HK-2 (cell line): Measurements from ENCODE around the gene CDKN2B-AS1.
"Not testable (repeated sequence)": the region's sequence is repeated elsewhere in the genome, so short reads cannot be mapped to it uniquely, and the experiment has no call there.

Experiments
- DNase-seq: peaks from one replicate; pipeline ENCODE4 v3.0.0-alpha.2; 2018; ENCODE audit not compliant: unreplicated experiment

The CDKN2B-AS1 gene

DNA sequence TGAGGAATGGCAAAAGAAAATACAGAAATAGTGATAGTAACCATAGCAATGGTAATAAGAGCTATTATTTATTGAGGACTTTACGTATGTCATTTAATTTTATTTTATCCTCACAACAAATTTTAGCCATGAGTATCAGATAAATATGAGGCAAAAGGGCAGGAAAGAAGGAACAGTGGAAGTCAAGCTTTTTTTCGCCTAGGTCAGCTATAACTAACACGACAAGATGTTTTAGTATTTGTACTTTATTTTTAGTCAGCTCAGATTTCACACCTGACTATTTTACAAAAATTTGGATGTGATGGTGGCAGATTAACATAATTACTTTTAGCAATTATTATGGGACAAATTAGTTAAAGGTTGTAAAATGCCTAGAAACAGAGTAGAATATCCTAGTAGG is 49.3 kb downstream of the CDKN2B-AS1 start:
- no peak for DNase-seq

DNA sequence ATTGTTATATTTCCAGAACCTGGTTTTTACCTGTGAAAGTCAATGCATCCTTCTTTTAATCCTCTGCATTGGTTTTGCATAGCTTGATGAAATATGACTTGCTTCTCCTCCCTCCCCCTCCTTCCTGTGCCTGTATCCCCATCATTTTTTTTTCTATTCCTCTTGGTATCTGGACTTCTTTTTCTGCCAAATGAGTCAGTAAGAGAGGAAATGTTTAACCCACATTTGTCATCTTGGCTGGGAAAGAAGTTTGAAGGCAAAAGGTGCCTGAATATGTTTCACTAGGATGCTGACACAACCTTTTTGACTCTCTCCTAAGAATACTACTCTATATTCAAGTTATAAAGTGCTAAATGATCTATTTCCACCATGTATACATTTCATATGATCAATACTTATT is 50.0 kb downstream of the CDKN2B-AS1 start:
- no peak for DNase-seq

DNA sequence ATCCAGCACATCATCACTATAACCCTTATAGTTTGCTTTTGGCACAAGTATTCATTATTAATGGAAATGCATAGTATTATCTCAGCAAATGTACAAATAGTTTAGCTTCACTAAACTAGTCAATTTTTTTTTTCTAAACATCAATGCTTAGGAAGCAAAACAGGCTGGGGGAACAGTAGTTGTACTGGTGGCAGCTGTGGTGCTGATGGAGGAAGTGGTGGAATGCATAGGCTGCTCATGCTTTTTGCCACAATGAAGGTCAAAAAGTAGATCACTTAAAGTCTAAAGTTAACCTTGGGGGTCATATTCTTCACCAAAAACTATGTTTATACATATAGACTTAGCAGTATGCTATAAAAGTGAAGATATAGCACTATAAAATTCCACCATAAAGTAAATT is 50.8 kb downstream of the CDKN2B-AS1 start:
- no peak for DNase-seq

DNA sequence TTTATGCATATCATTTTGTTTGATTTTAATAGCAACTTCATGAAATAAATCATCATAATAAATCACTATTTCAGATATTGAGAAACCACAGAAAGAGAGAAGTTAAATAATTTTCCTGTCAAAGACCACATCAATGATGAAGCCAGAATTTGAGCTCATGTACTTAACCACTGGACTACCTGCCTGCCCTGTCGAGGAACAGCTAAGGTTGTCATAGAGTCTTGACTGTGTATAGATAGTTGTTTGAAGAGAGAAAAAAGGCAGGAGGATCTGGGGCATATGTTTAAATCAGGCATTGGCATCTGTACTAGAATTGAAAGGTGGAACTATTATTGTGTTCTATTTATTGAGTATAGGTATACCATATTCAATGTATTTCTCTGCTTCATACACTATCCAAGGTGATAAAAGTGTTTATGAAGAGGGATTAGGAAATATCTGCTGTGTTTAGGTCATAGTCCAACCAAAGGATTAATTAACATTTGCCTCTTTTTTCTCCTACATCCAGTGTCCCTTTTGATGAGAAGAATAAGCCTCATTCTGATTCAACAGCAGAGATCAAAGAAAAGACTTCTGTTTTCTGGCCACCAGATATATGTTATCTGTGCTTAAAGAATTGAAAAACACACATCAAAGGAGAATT is 51.8 kb downstream of the CDKN2B-AS1 start:
- no peak for DNase-seq

DNA sequence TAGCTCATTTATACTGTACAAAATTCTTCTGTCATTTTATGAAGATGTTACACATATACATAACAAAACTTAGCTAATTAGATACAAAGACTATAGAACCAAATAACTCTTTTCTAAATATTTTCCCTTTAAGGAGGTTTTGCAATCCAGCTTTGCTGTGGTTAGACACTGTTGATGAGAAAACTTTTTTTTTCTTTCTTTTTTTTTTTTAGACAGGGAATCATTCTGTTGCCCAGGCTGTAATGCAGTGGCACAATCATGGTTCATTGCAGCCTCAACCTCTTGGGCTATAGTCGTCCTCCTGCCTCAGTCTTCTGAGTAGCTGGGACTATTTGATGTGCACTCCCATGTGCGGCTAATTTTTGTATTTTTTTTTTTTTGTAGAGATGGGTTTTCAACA is 53.0 kb downstream of the CDKN2B-AS1 start:
- DNase-seq: no peak

DNA sequence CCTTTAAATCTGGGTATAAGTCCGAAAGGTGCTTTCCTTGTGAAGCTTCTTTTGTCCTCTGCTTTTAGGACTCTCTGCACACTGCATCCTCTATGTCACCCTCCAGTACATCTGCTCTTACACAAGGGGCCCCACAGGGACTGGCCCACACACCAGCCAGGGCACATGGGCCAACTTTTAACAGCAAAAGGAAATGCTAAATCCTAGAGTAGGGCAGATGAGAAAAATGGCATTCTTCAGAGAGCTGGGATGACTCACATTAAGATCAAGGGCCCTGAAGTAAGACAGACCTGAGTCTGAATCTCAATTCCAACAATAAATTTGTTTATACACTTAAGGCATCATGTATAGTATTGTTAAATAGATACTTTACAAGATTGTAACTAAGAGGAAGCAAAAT is 54.8 kb downstream of the CDKN2B-AS1 start:
- DNase-seq: no peak

DNA sequence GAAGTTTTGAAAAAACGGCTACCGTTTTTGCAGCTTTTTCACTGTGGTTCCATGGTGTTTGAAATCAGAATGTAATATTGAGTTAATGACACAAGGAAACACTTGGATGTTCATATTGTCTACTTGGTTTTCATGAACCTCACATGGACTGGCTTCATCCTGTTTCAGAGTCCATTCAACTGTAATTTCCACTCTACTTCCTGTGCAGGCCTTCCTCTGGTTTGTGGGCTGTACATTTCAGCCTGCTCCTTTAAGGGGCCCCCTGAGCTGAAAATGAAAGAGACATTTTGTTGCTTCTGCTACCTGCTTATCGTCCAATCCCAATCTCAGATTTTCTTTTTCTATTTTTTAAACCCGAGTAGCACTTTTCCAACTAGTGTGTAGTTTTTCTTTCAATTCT is 56.3 kb downstream of the CDKN2B-AS1 start:
- DNase-seq: no peak

DNA sequence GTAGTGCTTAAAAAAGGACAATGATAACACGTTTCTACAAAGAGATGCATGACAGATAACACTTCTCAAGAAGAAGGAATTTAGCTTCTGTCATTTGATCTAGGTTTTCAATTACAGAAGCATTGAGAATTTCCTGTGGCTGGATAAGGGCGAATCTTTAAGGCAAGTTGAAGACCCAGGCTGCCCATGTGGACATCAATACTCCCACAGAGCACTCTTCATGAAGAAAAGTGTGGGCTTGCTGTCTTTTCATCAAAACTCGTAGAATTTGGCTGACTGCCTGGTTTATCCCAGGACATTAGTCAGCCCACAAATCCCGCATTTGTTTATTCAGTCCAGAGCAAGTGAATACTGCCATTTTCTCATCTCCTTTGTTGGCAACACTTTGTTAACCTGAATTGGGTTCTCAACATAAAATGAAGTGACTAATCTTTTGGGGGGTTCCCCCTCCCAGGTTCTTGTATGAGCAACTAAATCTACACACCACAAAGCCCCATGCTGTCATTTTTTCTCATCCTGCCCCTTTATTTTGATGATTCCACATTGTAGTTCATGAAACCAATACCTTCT is 57.9 kb downstream of the CDKN2B-AS1 start:
- peak; percentile 57 for DNase-seq

DNA sequence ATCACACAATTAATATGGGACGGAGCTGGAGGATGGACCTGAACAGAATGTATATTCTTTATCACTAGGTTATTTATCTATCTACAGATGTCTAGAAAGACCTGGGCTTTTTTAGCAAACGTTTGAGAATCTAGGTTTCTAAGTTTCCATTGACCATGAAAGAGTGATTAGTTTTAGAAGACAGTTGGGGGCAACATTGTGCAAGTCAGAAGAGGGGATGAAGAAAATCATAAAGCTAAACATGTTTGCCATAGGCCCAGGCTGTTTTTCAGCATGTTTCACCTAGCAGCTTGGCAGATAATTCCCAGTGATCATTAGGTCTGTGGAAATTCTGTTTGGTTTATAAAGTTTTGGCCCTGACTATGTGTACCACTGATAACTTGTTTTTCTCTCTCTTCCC is 58.6 kb downstream of the CDKN2B-AS1 start:
- DNase-seq: no peak

DNA sequence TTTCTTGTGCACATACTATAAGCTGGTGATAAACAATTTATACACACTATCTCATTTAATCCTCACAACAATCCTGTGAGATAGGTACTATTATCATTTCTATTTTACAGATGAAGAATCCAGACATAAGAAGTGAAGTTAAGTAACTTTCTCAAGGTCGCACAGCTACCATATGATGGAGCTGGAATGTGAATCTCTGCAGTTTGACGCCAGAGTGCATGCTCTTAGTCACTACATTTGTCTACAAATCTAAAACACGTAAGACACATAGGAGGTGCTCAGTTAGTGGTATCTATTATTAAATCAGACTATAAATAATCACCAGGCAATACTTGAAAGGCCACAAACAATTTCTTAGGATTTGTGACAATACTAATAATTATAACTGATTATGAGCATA is 59.5 kb downstream of the CDKN2B-AS1 start:
- DNase-seq: no peak

DNA sequence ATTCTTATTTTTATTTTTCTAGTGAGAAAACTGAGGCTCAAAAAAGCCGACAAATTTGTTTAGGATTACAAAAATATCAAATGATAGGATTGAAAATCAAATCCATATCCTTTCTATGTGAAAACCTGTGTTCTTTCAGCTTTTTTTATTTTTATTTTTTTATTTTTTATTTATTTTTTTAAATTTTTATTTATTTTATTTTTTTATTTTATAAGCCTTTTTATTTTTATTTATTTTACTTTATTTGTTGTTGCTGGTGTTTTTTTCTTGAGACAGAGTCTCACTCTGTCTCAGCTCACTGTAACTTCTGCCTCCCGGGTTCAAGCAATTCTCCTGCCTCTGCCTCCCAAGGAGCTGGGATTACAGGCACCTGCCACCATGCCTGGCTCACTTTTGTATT is 59.9 kb downstream of the CDKN2B-AS1 start:
- no peak for DNase-seq

DNA sequence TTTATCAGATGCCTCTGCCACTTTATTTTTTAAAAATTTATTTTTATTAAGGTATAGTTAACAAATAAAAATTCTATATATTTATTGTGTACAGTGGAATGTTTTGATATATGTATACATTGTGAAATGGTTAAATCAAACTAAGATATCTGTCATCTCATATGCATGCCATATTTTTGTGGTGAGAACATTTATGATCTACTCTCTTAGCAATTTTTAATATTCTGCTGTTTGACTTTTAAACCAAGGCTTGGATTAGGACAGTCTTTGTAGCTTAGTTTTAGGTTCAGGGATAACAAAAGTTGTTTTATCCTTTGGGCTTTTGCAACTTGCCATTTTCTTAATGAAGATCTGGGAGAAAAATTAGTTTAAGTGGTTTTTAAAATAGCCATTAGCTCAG is 60.5 kb downstream of the CDKN2B-AS1 start:
- DNase-seq: no peak

DNA sequence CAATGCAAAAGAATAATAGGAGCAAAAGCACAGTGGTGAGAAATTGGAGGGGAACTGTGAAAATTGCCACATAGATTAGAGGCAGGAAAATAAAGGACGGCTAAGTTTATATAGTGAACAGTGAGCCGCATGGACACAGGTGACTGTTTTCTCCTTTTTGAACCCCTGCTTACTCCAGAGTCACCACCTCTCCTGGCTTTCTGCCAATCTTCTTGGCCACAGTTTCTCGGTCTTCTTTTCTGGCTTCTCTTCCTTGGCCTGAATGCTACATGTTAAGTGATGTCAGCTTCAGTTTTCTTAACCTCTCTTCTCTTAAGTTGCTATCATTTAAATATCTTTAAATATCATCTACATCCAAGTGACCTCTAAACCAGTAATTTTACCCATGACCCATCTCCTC is 61.8 kb downstream of the CDKN2B-AS1 start:
- DNase-seq: no peak

DNA sequence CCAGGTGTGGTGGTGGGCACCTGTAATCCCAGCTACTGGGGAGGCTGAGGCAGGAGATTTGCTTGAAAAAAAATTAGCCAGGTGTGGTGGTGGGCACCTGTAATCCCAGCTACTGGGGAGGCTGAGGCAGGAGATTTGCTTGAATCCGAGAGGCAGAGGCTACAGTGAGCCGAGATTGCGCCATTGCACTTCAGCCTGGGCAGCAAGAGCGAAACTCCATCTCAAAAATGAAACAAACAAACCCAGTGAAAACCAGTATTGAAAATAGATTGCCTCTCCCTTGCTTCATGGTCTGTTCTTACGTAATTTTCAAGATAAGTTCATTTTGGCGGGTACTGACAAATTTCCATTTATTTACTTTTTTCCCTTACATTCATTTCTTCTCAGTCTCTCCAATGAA is 63.4 kb downstream of the CDKN2B-AS1 start:
- DNase-seq: not testable (repeated sequence)

DNA sequence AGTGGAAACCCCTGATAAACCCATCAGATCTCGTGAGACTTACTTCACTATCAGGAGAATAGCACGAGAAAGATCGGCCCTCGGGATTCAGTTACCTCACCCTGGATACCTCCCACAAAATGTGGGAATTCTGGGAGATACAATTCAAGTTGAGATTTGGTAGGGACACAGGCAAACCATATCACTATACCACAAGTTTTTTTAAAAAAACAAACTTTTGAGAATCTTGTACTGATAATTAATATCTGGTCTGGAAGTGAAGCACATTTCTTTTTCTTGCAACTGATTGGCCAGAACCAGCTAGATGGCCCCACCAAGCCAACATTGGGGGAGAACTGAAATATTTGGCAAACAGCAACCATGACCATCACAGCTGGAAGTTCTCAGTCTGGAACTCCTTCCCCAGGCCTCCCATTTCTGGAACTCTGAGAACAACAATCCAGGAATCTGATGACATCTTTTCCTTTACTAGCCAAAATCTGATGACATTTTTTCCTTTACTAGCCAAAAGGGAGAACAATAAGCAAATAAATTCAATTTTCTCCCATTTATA is 66.3 kb downstream of the CDKN2B-AS1 start:
- DNase-seq: no peak

DNA sequence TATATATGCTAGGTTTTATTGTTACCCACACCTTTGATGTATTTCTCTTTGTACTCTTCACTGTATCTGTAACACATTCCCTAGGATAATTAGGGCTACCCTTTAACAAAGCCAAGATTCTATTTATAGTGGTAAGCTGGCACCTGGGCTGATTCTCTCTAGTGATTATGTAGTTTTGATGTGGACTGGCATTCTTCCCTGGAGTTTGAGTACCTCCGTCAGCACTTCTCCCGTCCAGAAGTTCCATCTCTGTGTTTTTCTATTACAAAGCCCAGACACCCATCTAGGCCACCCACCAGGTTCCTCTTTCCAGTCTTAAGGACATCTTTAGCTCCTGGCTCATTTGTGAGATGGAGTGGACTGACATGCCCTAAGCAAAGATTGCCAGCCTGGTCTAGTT is 70.4 kb downstream of the CDKN2B-AS1 start:
- no peak for DNase-seq

DNA sequence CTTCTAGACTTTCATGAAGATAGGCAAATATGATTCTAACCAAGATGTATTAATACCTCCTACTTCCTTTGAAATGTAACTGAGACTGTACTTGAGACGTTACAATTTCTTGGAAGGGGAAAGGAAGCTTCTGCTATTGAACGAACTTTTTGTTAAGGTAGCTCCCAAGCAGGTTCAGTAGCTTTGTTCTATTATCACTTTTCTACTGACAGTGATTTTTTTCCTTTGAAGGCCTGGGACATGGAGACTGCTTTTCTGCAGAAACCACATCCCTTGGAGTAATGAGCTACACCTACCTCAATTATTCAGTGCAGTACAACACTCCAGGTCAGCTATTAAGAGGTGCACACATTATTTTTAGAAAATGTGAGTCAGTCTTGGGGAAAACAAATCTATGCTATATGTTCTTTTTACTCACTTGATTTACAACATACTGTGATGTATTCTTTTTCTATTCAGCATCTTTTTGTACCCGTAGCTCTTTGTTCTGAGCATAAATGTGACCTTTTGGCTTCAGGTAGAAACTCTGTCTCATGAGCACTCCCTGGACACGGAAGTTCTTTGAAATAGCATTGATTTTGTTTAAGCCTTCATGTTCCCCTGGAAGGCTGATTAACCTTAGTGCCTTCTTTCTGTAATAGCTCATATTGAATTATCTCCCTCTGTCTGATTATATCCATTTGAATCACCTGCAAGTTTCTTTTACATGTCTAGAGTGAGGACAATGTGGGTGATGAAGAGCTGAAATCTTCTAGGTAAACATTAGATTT is 71.0 kb downstream of the CDKN2B-AS1 start:
- DNase-seq: no peak

DNA sequence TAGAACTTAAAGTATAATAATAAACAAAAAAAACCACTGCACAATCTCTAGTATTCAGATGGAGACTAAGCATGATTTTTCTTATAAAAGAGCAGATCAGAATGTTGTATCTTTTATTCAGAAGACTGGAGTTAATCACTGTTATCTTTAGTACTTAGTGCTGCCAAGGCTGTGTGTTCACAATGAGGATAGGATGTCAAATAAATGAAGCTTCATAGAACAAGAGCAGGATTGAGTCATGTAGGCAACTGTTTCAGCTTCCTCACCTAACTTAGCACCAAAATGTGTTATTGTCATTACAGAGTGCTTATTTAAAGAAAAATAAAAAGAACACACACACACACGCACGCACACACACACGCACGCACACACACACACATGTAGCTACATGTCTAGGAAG is 72.6 kb downstream of the CDKN2B-AS1 start:
- no peak for DNase-seq

DNA sequence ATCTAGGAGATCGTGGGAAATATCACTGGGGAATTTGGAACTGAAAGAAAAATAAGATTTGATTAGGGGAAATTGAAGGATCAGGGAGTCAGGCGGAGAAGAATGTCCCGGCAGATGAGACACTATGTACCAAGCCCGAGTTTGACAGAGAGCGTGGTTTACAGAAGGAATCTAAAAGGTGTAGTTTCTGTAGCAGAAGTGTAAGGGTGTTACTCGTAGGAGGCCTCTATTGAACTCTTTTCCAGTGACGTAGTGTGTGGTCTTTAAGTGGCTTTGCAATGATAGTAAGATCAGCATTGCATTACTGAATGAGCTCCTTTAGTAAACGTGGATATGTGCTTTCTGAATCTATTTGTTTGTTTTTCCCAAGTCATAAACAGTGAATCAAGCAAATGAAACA is 73.8 kb downstream of the CDKN2B-AS1 start:
- no peak for DNase-seq

DNA sequence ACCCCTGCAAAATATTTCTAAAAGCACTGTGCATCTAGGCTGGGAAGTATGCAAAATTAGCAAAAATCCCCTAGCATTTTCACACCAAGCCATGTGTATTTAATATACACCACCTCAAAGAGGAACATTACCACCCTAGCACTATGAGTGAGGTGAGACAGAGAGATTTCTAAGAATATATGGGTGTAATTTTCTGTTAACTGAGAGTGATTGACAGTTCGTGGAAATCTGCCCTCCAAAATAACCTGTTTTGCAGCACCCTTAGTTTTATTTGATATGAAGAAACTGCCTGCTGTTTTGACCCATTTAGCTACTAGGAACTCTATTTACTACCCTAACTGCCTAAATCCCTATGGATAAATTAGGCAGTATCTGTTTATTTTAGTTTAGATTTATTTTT is 78.8 kb downstream of the CDKN2B-AS1 start:
- no peak for DNase-seq

DNA sequence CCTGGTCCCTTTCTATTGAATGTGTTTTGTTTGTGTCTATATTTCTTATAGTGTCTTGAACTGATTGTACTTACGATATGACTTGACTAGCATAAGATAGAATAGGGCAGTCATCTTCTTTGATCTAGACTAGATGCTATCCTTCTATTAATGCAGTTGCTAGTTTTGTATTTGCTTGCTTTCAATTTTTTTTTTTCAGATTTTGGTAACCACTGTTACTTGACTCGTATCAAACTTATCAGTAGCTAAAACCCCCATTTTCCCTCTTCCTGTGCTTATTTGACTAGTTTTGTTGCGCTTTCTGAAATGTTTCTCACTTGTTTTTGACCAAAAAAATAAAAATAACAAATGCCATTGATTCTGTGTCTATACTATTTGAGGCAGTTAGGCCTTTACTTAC is 83.5 kb downstream of the CDKN2B-AS1 start:
- no peak for DNase-seq

DNA sequence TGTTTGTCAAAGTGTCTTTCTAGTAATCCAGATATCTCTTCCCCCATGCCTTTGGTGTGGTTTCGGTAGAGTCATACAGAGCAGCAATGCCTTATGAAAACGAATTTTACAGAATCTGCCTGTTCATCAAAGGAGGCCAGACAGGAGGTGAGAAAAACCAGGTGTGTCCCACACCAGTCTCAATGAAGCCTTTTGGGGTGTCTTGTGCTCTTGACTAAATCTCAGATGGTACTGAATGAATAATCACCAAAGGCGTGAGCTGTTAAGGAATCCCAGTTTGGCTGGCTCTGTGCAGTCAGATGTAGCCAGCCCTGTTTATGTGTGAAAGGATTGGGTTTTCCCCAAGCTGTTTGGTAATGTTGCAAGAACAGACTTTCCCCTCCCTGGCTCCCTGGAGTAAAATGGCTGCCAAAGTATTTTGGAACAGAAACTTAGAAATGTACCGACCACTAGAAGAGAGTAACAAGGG is 85.3 kb downstream of the CDKN2B-AS1 start:
- peak; percentile 38 for DNase-seq
